Stomach (tissue), 4 donors: ENCODE results near the gene COL6A5.

Experiments
- POLR2AphosphoS5 ChIP-seq, 3 donors: sonication (generic); formaldehyde crosslinking; IDR thresholded peaks; one replicate each; pipeline ENCODE4 v1.6.1; 2016; ENCODE audit warnings: antibody characterized with exemption in 3 of 3
- TF ChIP-seq, protein P1 (sequence below), 7 experiments: fragments of 450-650 bp in 4 of 7; fragments of 200-600 bp in 3 of 7; sonication (generic) in 3 of 7; IDR thresholded peaks; one replicate each; pipeline ENCODE4 v1.5.1; 2016 to 2019; ENCODE audit warnings: antibody characterized with exemption in 7 of 7, control low read depth in 2 of 7, mild to moderate bottlenecking in 1 of 7

DNA sequence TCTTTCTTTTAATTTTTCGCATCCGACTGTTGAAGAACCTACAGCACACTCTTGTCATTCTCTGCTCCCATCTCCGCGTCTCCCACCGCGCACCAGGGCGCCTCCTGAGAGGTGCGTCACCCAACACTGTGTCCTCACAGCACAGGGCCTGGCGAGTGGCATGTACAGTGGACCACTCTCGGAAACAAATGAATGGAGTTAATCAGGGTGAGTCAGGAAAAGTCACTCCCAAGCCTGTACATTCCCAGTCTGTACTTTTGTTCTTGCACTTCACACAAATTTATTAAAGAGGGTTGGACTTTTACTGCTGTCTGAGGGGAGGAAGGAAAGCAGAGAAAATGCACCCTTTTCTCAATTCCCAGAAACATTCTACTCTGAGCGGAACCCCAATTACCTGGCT is 172.1 kb downstream of the COL6A5 start:
- TF ChIP-seq POLR2AphosphoS5 (IDR thresholded peaks at IDR 0.05): no peak
- TF ChIP-seq, protein P1, sequence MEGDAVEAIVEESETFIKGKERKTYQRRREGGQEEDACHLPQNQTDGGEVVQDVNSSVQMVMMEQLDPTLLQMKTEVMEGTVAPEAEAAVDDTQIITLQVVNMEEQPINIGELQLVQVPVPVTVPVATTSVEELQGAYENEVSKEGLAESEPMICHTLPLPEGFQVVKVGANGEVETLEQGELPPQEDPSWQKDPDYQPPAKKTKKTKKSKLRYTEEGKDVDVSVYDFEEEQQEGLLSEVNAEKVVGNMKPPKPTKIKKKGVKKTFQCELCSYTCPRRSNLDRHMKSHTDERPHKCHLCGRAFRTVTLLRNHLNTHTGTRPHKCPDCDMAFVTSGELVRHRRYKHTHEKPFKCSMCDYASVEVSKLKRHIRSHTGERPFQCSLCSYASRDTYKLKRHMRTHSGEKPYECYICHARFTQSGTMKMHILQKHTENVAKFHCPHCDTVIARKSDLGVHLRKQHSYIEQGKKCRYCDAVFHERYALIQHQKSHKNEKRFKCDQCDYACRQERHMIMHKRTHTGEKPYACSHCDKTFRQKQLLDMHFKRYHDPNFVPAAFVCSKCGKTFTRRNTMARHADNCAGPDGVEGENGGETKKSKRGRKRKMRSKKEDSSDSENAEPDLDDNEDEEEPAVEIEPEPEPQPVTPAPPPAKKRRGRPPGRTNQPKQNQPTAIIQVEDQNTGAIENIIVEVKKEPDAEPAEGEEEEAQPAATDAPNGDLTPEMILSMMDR (IDR thresholded peaks at IDR 0.05): no peak
